Mesendoderm (in vitro differentiated cells): ENCODE measurements around the gene PTGER3.
"Not testable (repeated sequence)": the region's sequence is repeated elsewhere in the genome, so short reads cannot be mapped to it uniquely, and the experiment has no call there.

Experiments used
- DNase-seq: peaks from one replicate; pipeline ENCODE4 v3.0.0; 2013
- H2AK5ac ChIP-seq: 2 replicates; pipeline ENCODE4 v1.6.1; 2013; ENCODE audit warnings: low read length, inconsistent platforms
- H2BK120ac ChIP-seq: 2 replicates; pipeline ENCODE4 v1.6.1; 2013; ENCODE audit warnings: low read depth, mild to moderate bottlenecking, low read length, moderate library complexity, mixed read lengths
- H2BK15ac ChIP-seq: replicated peaks from 2 replicates; pipeline ENCODE4 v1.6.1; 2013; ENCODE audit warnings: low read depth, mild to moderate bottlenecking, moderate library complexity
- H2BK5ac ChIP-seq: 2 replicates; pipeline ENCODE4 v1.6.1; 2013; ENCODE audit warnings: low read length, inconsistent platforms
- H3K18ac ChIP-seq: 2 replicates; pipeline ENCODE4 v1.6.1; 2013; ENCODE audit warnings: mild to moderate bottlenecking, low read length, mixed read lengths
- H3K23ac ChIP-seq: one replicate; pipeline ENCODE4 v1.6.1; 2013; ENCODE audit warnings: low read length
- H3K27ac ChIP-seq: 2 replicates; pipeline ENCODE4 v1.5.1; 2013; ENCODE audit warnings: low read depth, mild to moderate bottlenecking, inconsistent platforms, low read length, moderate library complexity
- H3K27me3 ChIP-seq: 2 replicates; pipeline ENCODE4 v1.6.1; 2013; ENCODE audit warnings: low read length, control low read depth, mild to moderate bottlenecking, inconsistent platforms; ENCODE audit not compliant: insufficient read depth, poor library complexity
- H3K36me3 ChIP-seq: 2 replicates; pipeline ENCODE4 v1.6.1; 2013; ENCODE audit warnings: low read length, inconsistent platforms; ENCODE audit not compliant: control insufficient read depth, insufficient read depth
- H3K4ac ChIP-seq: one replicate; pipeline ENCODE4 v1.6.1; 2013; ENCODE audit warnings: low read depth, mild to moderate bottlenecking, low read length, moderate library complexity
- H3K4me1 ChIP-seq: 2 replicates; pipeline ENCODE4 v1.6.1; 2013; ENCODE audit warnings: low read depth, low read length, inconsistent platforms; ENCODE audit not compliant: control insufficient read depth
- H3K4me2 ChIP-seq: 2 replicates; pipeline ENCODE4 v1.6.1; 2013; ENCODE audit warnings: low read length
- H3K4me3 ChIP-seq: 2 replicates; pipeline ENCODE4 v1.5.1; 2013; ENCODE audit warnings: mild to moderate bottlenecking, low read length
- H3K56ac ChIP-seq: one replicate; pipeline ENCODE4 v1.6.1; 2013; ENCODE audit warnings: low read length
- H3K79me1 ChIP-seq: 2 replicates; pipeline ENCODE4 v1.6.1; 2013; ENCODE audit warnings: low read length, inconsistent platforms
- H3K79me2 ChIP-seq: 2 replicates; pipeline ENCODE4 v1.6.1; 2013; ENCODE audit warnings: mild to moderate bottlenecking, low read length; ENCODE audit not compliant: control insufficient read depth, insufficient read depth
- H3K9ac ChIP-seq: 2 replicates; pipeline ENCODE4 v1.6.1; 2013; ENCODE audit warnings: low read length, inconsistent platforms
- H4K5ac ChIP-seq: one replicate; pipeline ENCODE4 v1.6.1; 2013; ENCODE audit warnings: low read length
- H4K8ac ChIP-seq: one replicate; pipeline ENCODE4 v1.6.1; 2013; ENCODE audit warnings: low read depth, mild to moderate bottlenecking, control low read depth, low read length, moderate library complexity
- WGBS: extraction: QIAGEN DNeasy Blood & Tissue Kit; methylation state at CpG from one replicate; pipeline ENCODE4 v1.1.7; 2013; ENCODE audit warnings: low lambda C conversion rate, missing lambda C conversion rate; ENCODE audit not compliant: insufficient coverage; ENCODE audit errors: extremely low coverage; 5-methylcytosine and 5-hydroxymethylcytosine counted together

Gene PTGER3

GRCh38 chr1:70941563-70941962 lies 106.1 kb downstream of the PTGER3 start:
- WGBS, result 100% methylated on average over 2 of the region's 2 CpGs
- Histone ChIP-seq H3K9ac (no peak overlapping the region), H2BK120ac (no peak overlapping the region), H2BK15ac (no peak overlapping the region), H3K27ac (no peak overlapping the region), H3K4ac (no peak overlapping the region), H4K5ac (no peak overlapping the region), H3K36me3 (no peaks in the 10 kb centered on the region), H3K27me3 (no peaks in the 10 kb centered on the region), H3K79me1 (no peaks in the 10 kb centered on the region), H3K4me2 (no peak overlapping the region), H3K4me3 (no peak overlapping the region), H4K8ac (no peak overlapping the region), H2BK5ac (no peak overlapping the region), H2AK5ac (no peak overlapping the region), H3K56ac (no peak overlapping the region), H3K18ac (no peak overlapping the region), H3K79me2 (no peaks in the 10 kb centered on the region), H3K23ac (no peak overlapping the region), H3K4me1 (no peaks in the 10 kb centered on the region)
- no peak for DNase-seq

GRCh38 chr1:70940398-70940797 lies 107.2 kb downstream of the PTGER3 start:
- not testable (repeated sequence) for H2BK120ac ChIP-seq, H3K79me1 ChIP-seq, H3K4ac ChIP-seq, H3K4me3 ChIP-seq, H3K18ac ChIP-seq, H3K23ac ChIP-seq, H3K56ac ChIP-seq, H3K9ac ChIP-seq, H4K5ac ChIP-seq, H4K8ac ChIP-seq, DNase-seq, H3K27ac ChIP-seq, H2AK5ac ChIP-seq, H3K4me1 ChIP-seq, H2BK5ac ChIP-seq, H3K4me2 ChIP-seq, H3K79me2 ChIP-seq, H2BK15ac ChIP-seq, H3K27me3 ChIP-seq, H3K36me3 ChIP-seq
- WGBS, result no CpG with 5 or more reads among the region's 2 CpGs

DNA sequence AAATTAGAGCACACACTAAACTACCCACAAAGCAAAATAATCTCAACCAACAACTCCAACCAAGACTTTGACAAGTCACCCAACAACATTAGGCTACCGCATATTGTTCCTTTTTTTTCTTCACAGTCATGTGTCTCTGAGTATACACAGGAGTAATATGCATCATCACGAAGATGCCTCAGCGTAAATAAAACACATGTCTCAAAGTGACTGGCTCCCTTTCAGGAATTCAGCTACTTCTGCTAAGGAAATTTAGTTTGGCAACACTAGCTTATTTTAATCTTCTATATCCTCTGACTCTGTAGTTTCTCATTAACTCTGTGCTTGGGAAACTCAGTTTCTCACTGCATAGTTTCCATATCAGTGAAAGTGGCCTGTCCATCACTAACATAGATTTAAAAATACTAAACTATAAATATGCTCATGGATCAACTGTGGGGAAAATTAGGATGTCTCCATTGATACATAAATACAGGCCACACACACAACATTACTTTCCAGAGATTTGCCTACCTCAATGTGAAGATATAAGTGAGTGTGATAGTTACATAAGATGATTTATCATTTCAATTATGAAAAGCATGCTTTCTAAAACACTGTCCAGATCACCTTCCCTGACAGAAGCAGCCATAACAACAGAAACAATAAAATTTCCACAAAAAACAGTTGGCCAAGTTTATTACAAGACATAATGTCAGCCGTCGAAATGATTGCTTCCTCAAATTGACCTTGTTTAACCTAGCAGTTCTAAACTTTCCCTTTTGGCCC lies 113.2 kb downstream of the PTGER3 start:
- Histone ChIP-seq H3K79me1 (no peaks in the 10 kb centered on the region), H2AK5ac (no peak overlapping the region), H2BK5ac (no peak overlapping the region), H3K27me3 (no peaks in the 10 kb centered on the region), H3K4me1 (no peaks in the 10 kb centered on the region), H3K4me2 (no peak overlapping the region), H3K36me3 (no peaks in the 10 kb centered on the region), H3K56ac (no peak overlapping the region), H4K5ac (no peak overlapping the region), H3K79me2 (no peaks in the 10 kb centered on the region), H3K4me3 (no peak overlapping the region), H3K4ac (no peak overlapping the region), H3K23ac (no peak overlapping the region), H4K8ac (no peak overlapping the region), H3K9ac (no peak overlapping the region), H3K18ac (no peak overlapping the region), H3K27ac (no peak overlapping the region), H2BK15ac (no peak overlapping the region), H2BK120ac (no peak overlapping the region)
- WGBS, result no CpG with 5 or more reads among the region's 5 CpGs
- DNase-seq, result no peak

- Histone ChIP-seq H2BK120ac (no peak overlapping the region), H3K27ac (no peak overlapping the region), H4K5ac (no peak overlapping the region), H4K8ac (no peak overlapping the region), H3K79me2 (no peaks in the 10 kb centered on the region), H3K4me3 (no peak overlapping the region), H3K79me1 (no peaks in the 10 kb centered on the region), H3K4ac (no peak overlapping the region), H3K23ac (no peak overlapping the region), H3K56ac (no peak overlapping the region), H2BK15ac (no peak overlapping the region), H3K4me1 (no peaks in the 10 kb centered on the region), H2BK5ac (no peak overlapping the region), H3K4me2 (no peak overlapping the region), H3K27me3 (no peaks in the 10 kb centered on the region), H2AK5ac (no peak overlapping the region), H3K36me3 (no peaks in the 10 kb centered on the region), H3K18ac (no peak overlapping the region), H3K9ac (no peak overlapping the region)
- WGBS, result no CpG with 5 or more reads among the region's 1 CpG
- no peak for DNase-seq
Measured at GRCh38 chr1:70930062-70930461, 117.6 kb downstream of the PTGER3 start.

DNA sequence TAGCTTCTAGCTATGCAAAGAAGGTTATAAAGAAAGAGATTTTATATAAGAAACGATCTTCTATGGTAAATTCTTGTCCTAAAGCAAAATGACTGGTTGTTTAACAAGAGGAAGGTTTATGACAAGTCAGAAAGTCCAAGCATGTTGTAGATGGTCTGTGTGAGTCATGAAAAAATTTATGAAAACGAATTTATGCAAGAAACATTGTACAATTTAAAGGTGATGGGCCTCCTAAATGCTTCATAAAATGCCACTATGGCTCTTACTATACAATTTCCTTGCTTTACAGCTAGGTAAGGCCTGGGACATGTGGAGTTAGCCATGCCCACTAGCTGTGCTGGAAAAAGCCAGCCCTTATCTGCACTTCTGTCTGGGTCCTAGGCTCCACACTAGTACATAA lies 125.4 kb downstream of the PTGER3 start:
- DNase-seq, result peak; percentile 40
- Histone ChIP-seq H3K18ac (no peak overlapping the region), H4K5ac (no peak overlapping the region), H3K9ac (no peak overlapping the region), H3K79me1 (no peaks in the 10 kb centered on the region), H3K56ac (no peak overlapping the region), H3K27me3 (no peaks in the 10 kb centered on the region), H2BK5ac (no peak overlapping the region), H3K4me3 (no peak overlapping the region), H3K23ac (no peak overlapping the region), H3K4me1 (no peaks in the 10 kb centered on the region), H3K27ac (no peak overlapping the region), H2BK120ac (no peak overlapping the region), H3K4ac (no peak overlapping the region), H4K8ac (no peak overlapping the region), H2AK5ac (no peak overlapping the region), H3K79me2 (no peaks in the 10 kb centered on the region), H2BK15ac (no peak overlapping the region), H3K36me3 (no peaks in the 10 kb centered on the region), H3K4me2 (no peak overlapping the region)
- no CpG with 5 or more reads among the region's 2 CpGs for WGBS
